Fibroblast of lung (primary cell): ENCODE data around the gene COL18A1.

ENCODE experiments used
- EZH2 ChIP-seq: IDR thresholded peaks from 2 replicates; pipeline ENCODE4 v1.5.1; 2012; ENCODE audit warnings: low read length, control low read depth, mild to moderate bottlenecking; ENCODE audit errors: missing control alignments
- TF ChIP-seq, protein P1 (sequence below), 2 donors: IDR thresholded peaks in 1 of 2; conservative IDR thresholded peaks in 1 of 2; 1 replicate in 1 of 2; 2 replicates in 1 of 2; pipeline ENCODE4 v1.5.1; 2011 to 2012; ENCODE audit warnings: low read length in 2 of 2, control low read depth in 1 of 2, inconsistent platforms in 1 of 2, low read depth in 1 of 2, mild to moderate bottlenecking in 1 of 2

DNA sequence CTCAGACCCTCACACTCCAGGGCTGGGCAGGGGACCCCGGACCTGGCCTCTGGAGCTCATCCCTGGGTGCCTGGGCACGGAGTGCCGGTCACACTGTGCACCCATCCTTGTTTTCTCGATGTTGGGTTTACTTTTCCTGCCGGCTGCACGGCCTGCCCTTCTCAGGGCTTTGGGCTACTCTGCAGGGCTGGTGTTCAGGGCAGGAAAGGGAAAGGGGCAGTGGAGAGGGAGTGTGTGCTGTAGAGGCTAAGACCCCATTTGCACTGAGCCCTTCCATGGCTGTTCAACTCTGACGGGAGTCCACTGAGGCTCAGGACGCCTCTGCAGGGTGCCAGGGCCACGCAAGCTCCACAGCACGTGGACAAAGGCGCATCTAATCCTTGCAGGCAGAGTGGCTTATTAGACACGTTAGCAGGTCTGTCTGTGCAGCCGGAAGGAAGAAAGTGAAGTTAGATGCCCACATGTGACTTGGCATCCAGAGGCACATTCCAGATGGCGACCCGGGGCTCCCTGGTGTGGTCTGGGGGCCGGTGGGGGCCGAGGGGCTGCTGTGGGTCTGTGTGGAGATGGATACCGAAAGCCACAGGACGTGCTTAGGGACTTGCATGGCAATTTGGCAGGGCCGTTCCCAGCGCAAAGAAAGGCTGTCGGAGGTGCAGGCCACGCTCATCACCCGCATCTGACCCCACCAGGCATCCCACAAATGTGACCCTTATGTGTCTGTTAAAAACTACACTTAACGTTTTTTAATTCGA, 33.6 kb downstream of the COL18A1 start:
- TF ChIP-seq EZH2, result no peak
- TF ChIP-seq, protein P1, sequence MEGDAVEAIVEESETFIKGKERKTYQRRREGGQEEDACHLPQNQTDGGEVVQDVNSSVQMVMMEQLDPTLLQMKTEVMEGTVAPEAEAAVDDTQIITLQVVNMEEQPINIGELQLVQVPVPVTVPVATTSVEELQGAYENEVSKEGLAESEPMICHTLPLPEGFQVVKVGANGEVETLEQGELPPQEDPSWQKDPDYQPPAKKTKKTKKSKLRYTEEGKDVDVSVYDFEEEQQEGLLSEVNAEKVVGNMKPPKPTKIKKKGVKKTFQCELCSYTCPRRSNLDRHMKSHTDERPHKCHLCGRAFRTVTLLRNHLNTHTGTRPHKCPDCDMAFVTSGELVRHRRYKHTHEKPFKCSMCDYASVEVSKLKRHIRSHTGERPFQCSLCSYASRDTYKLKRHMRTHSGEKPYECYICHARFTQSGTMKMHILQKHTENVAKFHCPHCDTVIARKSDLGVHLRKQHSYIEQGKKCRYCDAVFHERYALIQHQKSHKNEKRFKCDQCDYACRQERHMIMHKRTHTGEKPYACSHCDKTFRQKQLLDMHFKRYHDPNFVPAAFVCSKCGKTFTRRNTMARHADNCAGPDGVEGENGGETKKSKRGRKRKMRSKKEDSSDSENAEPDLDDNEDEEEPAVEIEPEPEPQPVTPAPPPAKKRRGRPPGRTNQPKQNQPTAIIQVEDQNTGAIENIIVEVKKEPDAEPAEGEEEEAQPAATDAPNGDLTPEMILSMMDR (conservative IDR thresholded peaks at IDR 0.05 in 1 of 2, IDR thresholded peaks at IDR 0.05 in 1 of 2; ENCODE audit: low read depth in 1 of 2, low read length in 2 of 2), result no peak
